Lower lobe of right lung (tissue), 2 donors: ENCODE measurements around the gene HRAS. TPM values are rescaled to one million over a fixed set of nuclear protein-coding genes. Genes with fewer than 3 reads are reported as not detected.

Source experiments
- ATAC-seq, 2 donors: fragments of 200-7000 bp; cut with Tn5 transposase; one replicate each; pipeline ENCODE4 v1.9.1; 2020 to 2022; ENCODE audit warnings: mild to moderate bottlenecking in 2 of 2, moderate library complexity in 2 of 2
- DNase-seq: peaks from one replicate; pipeline ENCODE4 v3.0.0-alpha.2; 2020
- H3K27ac ChIP-seq: fragments of 200-600 bp; one replicate; pipeline ENCODE4 v1.8.0; 2022
- H3K27me3 ChIP-seq: fragments of 200-600 bp; one replicate; pipeline ENCODE4 v1.8.0; 2022; ENCODE audit warnings: low read depth
- H3K36me3 ChIP-seq: fragments of 200-600 bp; one replicate; pipeline ENCODE4 v1.8.0; 2022; ENCODE audit warnings: mild to moderate bottlenecking
- H3K4me1 ChIP-seq: fragments of 200-600 bp; one replicate; pipeline ENCODE4 v1.8.0; 2022
- H3K4me3 ChIP-seq: fragments of 200-600 bp; one replicate; pipeline ENCODE4 v1.8.0; 2022; ENCODE audit warnings: mild to moderate bottlenecking
- H3K9me3 ChIP-seq: fragments of 200-600 bp; one replicate; pipeline ENCODE4 v1.8.0; 2022
- CTCF ChIP-seq: fragments of 200-600 bp; IDR thresholded peaks from one replicate; pipeline ENCODE4 v1.8.0; 2022; ENCODE audit warnings: antibody characterized with exemption, mild to moderate bottlenecking
- intact Hi-C: fragments of 100-400 bp; cut with DNase I; formaldehyde crosslinking; loops from one replicate; pipeline ENCODE4 v1.11.0; 2022
- total RNA-seq: library from RNA; stranded (reverse); fragmentation: NEBNext Ultra II Directional; extraction: Animal tissue kit (Norgen Biotek cat#: 25700); gene quantifications from one replicate; pipeline ENCODE4 v1.2.1, GENCODE V29; 2021
- donor health status: DM: no; HTN: yes; CAD: no; lungs with severe emphysema.

The HRAS gene
- total RNA-seq, 1 donor from 2014 or later = 36.3 TPM

DNA sequence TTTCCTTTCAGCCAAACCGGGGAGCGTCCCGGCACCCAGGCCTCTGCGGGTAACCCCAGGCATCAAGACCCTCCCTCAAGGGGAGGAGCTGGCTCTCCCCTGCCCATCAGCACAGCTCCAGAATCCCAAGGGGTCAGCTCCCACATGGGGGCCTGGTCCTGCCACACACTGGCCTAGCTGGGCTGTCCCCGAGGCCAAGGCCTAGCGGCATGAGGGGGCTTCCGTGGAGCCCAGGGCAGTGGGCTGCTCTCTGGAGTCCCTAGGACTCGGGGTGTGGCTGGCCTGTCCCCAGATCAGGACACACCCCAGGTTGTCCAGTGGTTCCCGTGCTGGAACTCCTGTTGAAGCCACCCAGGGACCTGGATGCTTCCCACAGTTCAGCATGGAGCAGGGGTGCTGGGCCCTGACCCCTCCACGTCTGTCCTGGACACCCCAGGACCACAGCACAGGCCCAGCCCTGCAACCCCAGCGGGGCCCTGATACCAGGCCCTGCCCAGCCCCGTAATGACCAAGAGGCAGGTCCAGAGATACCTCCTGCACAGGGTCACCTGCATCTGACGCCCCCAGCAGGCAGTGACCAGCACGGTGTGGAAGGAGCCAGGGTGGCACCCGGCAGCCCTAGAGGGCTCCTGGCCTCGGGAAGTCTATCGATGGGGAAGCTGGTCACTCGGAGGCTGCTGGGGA is 5.5 kb downstream of the HRAS start:
- TF ChIP-seq CTCF = no peak
- no peak for DNase-seq
- no peak for ATAC-seq
- peaks cover 33% of the 10 kb centered on the region for H3K36me3 ChIP-seq
- intact Hi-C loops = no loop called here
- no peak overlapping the region for H3K4me3 ChIP-seq
- no peak overlapping the region for H3K27ac ChIP-seq
- H3K9me3 ChIP-seq = no peaks in the 10 kb centered on the region
- H3K4me1 ChIP-seq = peaks cover 13% of the 10 kb centered on the region
- H3K27me3 ChIP-seq = no peaks in the 10 kb centered on the region

DNA sequence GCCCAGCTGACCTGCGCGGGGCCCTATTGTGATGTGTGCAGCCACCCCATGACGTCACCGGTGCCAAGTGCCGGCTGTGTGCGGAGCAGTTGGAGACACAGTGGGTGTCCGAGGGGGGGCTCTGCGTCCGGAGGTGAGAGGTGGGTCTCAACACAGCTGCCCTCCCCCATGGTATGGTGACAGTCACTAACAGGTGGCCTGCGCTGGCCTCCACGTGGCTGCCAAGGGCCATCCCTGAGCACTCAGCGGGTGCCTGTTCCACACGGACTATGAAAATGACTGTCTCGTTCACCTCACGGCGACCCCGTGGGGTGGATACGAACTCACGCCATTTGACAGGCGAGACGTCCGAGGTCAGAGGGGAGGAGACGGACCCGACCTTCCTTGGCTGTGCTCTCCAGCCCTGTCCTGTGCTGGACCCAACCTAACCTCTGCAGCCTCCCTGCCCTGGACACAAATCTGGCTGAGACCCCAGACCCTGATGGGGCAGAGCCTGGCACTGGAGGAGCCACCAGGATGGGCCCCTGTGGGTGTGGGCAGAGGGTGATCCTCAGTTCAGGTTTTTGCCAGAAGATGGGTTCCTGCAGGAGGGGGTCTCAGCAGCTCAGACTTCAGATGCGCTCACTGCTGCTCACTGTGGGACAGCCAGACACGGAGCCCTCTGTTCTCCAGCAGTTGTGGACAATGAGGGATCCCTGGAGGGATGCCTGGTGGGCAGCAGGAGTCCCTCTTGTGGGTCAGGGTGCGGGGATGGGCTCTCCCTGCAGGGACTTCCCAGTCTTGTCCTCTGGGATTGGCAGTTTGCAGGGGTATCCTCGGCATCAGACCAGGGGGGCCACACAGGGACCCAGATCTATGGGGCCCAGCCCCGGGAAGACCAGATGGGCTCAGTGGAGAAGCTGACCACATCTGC is 6.3 kb downstream of the HRAS start:
- ATAC-seq (peak in 1 of 2 donors; percentile 2), DNase-seq (no peak)

DNA sequence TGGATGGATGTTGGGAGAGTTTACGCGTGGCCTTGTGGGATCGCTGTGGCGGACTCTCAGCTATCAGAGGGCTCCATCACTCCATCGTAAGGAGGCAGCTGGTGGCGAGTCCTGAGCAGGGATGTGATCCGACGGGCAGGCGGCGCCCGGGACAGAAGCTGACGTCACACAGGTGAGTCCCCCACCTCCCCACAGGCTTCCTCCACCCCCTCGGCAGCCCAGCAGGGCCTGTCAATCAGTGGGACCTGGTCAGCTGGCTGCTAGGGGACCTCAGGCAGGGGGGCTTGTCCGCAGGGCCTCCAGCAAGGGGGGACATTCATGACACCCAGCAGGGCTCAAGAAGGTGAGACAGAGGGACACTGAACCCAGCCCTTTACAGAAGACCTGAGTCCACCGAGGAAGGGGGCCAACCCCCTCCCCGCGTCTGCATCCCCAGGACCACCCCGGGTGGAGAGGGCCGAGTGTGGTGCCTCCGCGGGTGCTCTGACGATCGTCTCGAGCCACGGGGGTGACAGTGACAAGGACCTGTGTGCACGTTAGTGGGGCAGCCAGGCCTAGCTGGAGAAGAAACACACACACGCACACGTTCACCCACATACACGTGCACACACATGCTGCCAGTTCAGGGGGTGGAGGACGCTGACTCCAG is 7.1 kb downstream of the HRAS start:
- no peaks in the 10 kb centered on the region for H3K9me3 ChIP-seq
- no peaks in the 10 kb centered on the region for H3K27me3 ChIP-seq
- H3K4me1 ChIP-seq = no peaks in the 10 kb centered on the region
- no peak overlapping the region for H3K4me3 ChIP-seq
- DNase-seq (no peak), ATAC-seq (no peak)
- H3K27ac ChIP-seq = no peak overlapping the region
- peaks cover 23% of the 10 kb centered on the region for H3K36me3 ChIP-seq
- intact Hi-C loops = no loop called here
- TF ChIP-seq CTCF = no peak

More for the DNA sequence above, 6.3 kb downstream of the HRAS start:
- intact Hi-C loops = no loop called here
- TF ChIP-seq CTCF = no peak
- Histone ChIP-seq H3K4me3 (no peak overlapping the region), H3K4me1 (peaks cover 7% of the 10 kb centered on the region), H3K27me3 (no peaks in the 10 kb centered on the region), H3K9me3 (no peaks in the 10 kb centered on the region), H3K27ac (no peak overlapping the region), H3K36me3 (peaks cover 31% of the 10 kb centered on the region)

- TF ChIP-seq CTCF = no peak
- DNase-seq (no peak), ATAC-seq (no peak)
- Histone ChIP-seq H3K27ac (no peak overlapping the region), H3K4me3 (no peak overlapping the region), H3K36me3 (peaks cover 2% of the 10 kb centered on the region), H3K4me1 (no peaks in the 10 kb centered on the region), H3K27me3 (no peaks in the 10 kb centered on the region), H3K9me3 (no peaks in the 10 kb centered on the region)
- intact Hi-C loops = no loop called here
Measured at GRCh38 chr11:526192-526591, 9.2 kb downstream of the HRAS start.

- intact Hi-C loops = no loop called here
Measured at GRCh38 chr11:521177-521688, 14.1 kb downstream of the HRAS start.

More at GRCh38 chr11:521177-521688, 14.1 kb downstream of the HRAS start:
- Histone ChIP-seq H3K9me3 (no peaks in the 10 kb centered on the region), H3K4me3 (no peak overlapping the region), H3K4me1 (no peaks in the 10 kb centered on the region), H3K27me3 (no peaks in the 10 kb centered on the region), H3K27ac (no peak overlapping the region), H3K36me3 (no peaks in the 10 kb centered on the region)
- ATAC-seq (no peak), DNase-seq (no peak)
- TF ChIP-seq CTCF = no peak
